ENCODE measurements around the gene GSTM5. TPM values are rescaled to one million over a fixed set of nuclear protein-coding genes. Genes with fewer than 3 reads are reported as not detected.

Gene GSTM5
- total and polyA plus RNA-seq, 2 of the 8 experiments (the other 6 are each of a cell fraction or from before 2014, with no cell fraction given) = 0.24 to 0.89 TPM

GRCh38 chr1:109726007-109726406 is 14.0 kb downstream of the GSTM5 start:
- H3K9me3 ChIP-seq (ENCODE audit: insufficient read depth in 2 of 2, low read depth in 1 of 2, low read length in 1 of 2) = peaks cover 7% of the 10 kb centered on the region in 2 experiments
- H4K5ac ChIP-seq (ENCODE audit: insufficient read length, low read depth, low read length) = no peak overlapping the region
- FAIRE-seq (no peak), DNase-seq (ENCODE audit: low read depth in 1 of 2, low spot score in 2 of 2) (no peak)
- no peak overlapping the region for H4K8ac ChIP-seq (ENCODE audit: extremely low read depth, insufficient read depth, low read length)
- CTCF ChIA-PET (ENCODE audit: partially characterized antibody) = no interaction called here
- H3K79me1 ChIP-seq (ENCODE audit: low read depth, low read length) = no peaks in the 10 kb centered on the region
- no peaks in the 10 kb centered on the region for H3K79me2 ChIP-seq (ENCODE audit: control insufficient read depth in 1 of 2, insufficient read depth in 2 of 2, low read length in 2 of 2)
- peaks cover 0 to 2% (median 0%) of the 10 kb centered on the region in 4 experiments; a peak in 1 of 7 replicates for H3K27me3 ChIP-seq (replicated peaks in 1 of 4; ENCODE audit: control insufficient read depth in 3 of 4, extremely low read depth in 1 of 4, insufficient read depth in 3 of 4, low read length in 3 of 4)
- no peak overlapping the region for H3K23ac ChIP-seq (ENCODE audit: insufficient read length)
- no peak overlapping the region for H3K4me2 ChIP-seq (ENCODE audit: insufficient read depth in 1 of 2, low read depth in 2 of 2, low read length in 2 of 2)
- no peak overlapping the region for H2AFZ ChIP-seq (ENCODE audit: low read length)
- no peaks in the 10 kb centered on the region for H3K4me1 ChIP-seq (replicated peaks in 1 of 4; ENCODE audit: control insufficient read depth in 3 of 4, insufficient read depth in 4 of 4, low read length in 3 of 4)
- no peaks in the 10 kb centered on the region for H4K20me1 ChIP-seq (replicated peaks in 1 of 2; ENCODE audit: control insufficient read depth in 1 of 2, insufficient read depth in 2 of 2, low read length in 2 of 2)
- no peaks in the 10 kb centered on the region for H3K23me2 ChIP-seq (ENCODE audit: low read depth, low read length)
- H3K14ac ChIP-seq (ENCODE audit: insufficient read length) = no peak overlapping the region
- no peak overlapping the region for H2BK120ac ChIP-seq (replicated peaks; ENCODE audit: low read depth, low read length)
- no peak overlapping the region for H2BK5ac ChIP-seq (ENCODE audit: low read depth, low read length)
- H3K27ac ChIP-seq (ENCODE audit: low read depth, low read length) = no peak overlapping the region
- H2AK5ac ChIP-seq (ENCODE audit: low read depth, low read length) = no peak overlapping the region
- POLR2A ChIA-PET (ENCODE audit: partially characterized antibody) = no interaction called here
- 58% methylated on average over 1 of the region's 1 CpG; no CpG with 5 or more reads in 1 of the 2 experiments for WGBS, 2 experiments (ENCODE audit: extremely low coverage in 1 of 2, insufficient coverage in 1 of 2, insufficient read length in 1 of 2, insufficient replicate concordance in 2 of 2, low coverage in 1 of 2, low lambda C conversion rate in 2 of 2, missing lambda C conversion rate in 1 of 2)
- H3K18ac ChIP-seq (ENCODE audit: extremely low read depth, low read length) = no peak overlapping the region
- H3K36me3 ChIP-seq (ENCODE audit: control insufficient read depth in 2 of 4, insufficient read depth in 4 of 4, low read length in 3 of 4) = no peaks in the 10 kb centered on the region
- no peak overlapping the region for H2BK20ac ChIP-seq (ENCODE audit: low read length)
- TF ChIP-seq POLR2AphosphoS5 (IDR thresholded peaks at IDR 0.05; ENCODE audit: low read depth, low read length) = no peak
- TF ChIP-seq GABPA (IDR thresholded peaks at IDR 0.05; ENCODE audit: borderline replicate concordance, insufficient read depth, low read length) = no peak
- TF ChIP-seq TCF12 (IDR thresholded peaks at IDR 0.05; ENCODE audit: low read depth, low read length) = no peak
- TF ChIP-seq ASH2L (IDR thresholded peaks at IDR 0.05; ENCODE audit: low read length) = no peak
- TF ChIP-seq RXRA (IDR thresholded peaks at IDR 0.05; ENCODE audit: insufficient read depth, low read depth, low read length) = no peak
- no peak for TF ChIP-seq USF2 (IDR thresholded peaks at IDR 0.05; ENCODE audit: low read length)
- no peak overlapping the region for H3K9ac ChIP-seq (replicated peaks in 1 of 4; ENCODE audit: extremely low read depth in 1 of 4, low read depth in 3 of 4, low read length in 3 of 4)
- no peak overlapping the region for H3K56ac ChIP-seq (replicated peaks; ENCODE audit: insufficient read length, low read depth, low read length)
- H2BK12ac ChIP-seq (ENCODE audit: low read depth, low read length) = no peak overlapping the region
- no peak overlapping the region for H2BK15ac ChIP-seq (ENCODE audit: low read length)
- H3K4me3 ChIP-seq (ENCODE audit: extremely low read depth in 1 of 4, insufficient read depth in 2 of 4, low read depth in 3 of 4, low read length in 4 of 4) = no peak overlapping the region
- H3K4ac ChIP-seq (replicated peaks; ENCODE audit: insufficient read length, low read depth, low read length) = no peak overlapping the region
- H4K91ac ChIP-seq (replicated peaks; ENCODE audit: insufficient read length, low read length) = no peak overlapping the region

Measured in H1 (cell line).